Lower leg skin (tissue), 4 donors: ENCODE measurements around the gene TRIO. TPM values are rescaled to one million over a fixed set of nuclear protein-coding genes. Genes with fewer than 3 reads are reported as not detected.

Source experiments
- DNase-seq, 2 donors: peaks; one replicate each; pipeline ENCODE4 v3.0.0-alpha.2; 2019; ENCODE audit warnings: low spot score in 2 of 2
- H3K4me3 ChIP-seq: fragments of 200-600 bp; sonication (generic); 2 replicates; pipeline ENCODE4 v1.5.1; 2017; ENCODE audit warnings: mild to moderate bottlenecking, low read depth; ENCODE audit not compliant: poor library complexity, severe bottlenecking
- POLR2A ChIP-seq, 2 donors: fragments of 450-650 bp; IDR thresholded peaks; one replicate each; pipeline ENCODE4 v1.6.1; 2016 to 2017; ENCODE audit warnings: antibody characterized with exemption in 2 of 2, mild to moderate bottlenecking in 1 of 2, moderate library complexity in 1 of 2
- WGBS, 2 donors: methylation state at CpG; one replicate each; pipeline ENCODE4 v1.1.5; 2018; 5-methylcytosine and 5-hydroxymethylcytosine counted together
- intact Hi-C: fragments of 100-400 bp; cut with DNase I; formaldehyde crosslinking; loops from one replicate; pipeline ENCODE4 v1.15.0; 2023; ENCODE audit warnings: low total_unique reads
- total RNA-seq, 4 donors: library from RNA; depleted of rRNA; stranded (reverse); fragments of >200 nt; gene quantifications; one replicate each; pipeline ENCODE4 v1.1.0, GENCODE V29; 2016
- TF ChIP-seq, protein P1 (sequence below), 3 donors: fragments of 450-650 bp; IDR thresholded peaks; one replicate each; pipeline ENCODE4 v1.5.1; 2016; ENCODE audit warnings: antibody characterized with exemption in 3 of 3, mild to moderate bottlenecking in 3 of 3, moderate library complexity in 2 of 3

TRIO gene
- total RNA-seq, 4 donors from 2014 or later: 47.8 to 101 (median 64.5) TPM

DNA sequence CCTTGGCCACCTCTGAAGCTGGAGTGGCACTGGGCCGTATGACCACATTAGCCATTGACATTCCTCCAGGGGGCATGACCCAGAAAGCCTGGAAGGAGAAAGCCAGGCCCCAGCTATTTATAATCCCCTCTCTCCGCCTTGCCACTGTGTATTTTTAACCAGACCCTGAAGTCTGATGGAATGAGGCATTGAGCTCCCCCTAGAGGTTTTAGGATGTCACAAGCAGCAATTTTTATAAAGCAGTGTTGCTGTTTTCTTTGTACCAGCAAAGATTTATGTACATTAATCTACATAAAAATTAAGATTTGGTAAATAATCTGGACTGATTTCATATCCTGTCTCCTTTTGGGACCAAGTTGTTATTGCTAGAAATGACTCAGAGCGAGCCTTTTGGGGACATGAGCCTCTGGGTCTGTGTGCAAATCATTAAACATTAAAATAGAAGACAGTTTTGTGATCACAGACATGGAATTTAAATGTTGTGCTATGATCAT, 127.1 kb downstream of the TRIO start:
- H3K4me3 ChIP-seq: no peak overlapping the region
- no peak for DNase-seq
- TF ChIP-seq POLR2A (IDR thresholded peaks at IDR 0.05): no peak
- TF ChIP-seq, protein P1, sequence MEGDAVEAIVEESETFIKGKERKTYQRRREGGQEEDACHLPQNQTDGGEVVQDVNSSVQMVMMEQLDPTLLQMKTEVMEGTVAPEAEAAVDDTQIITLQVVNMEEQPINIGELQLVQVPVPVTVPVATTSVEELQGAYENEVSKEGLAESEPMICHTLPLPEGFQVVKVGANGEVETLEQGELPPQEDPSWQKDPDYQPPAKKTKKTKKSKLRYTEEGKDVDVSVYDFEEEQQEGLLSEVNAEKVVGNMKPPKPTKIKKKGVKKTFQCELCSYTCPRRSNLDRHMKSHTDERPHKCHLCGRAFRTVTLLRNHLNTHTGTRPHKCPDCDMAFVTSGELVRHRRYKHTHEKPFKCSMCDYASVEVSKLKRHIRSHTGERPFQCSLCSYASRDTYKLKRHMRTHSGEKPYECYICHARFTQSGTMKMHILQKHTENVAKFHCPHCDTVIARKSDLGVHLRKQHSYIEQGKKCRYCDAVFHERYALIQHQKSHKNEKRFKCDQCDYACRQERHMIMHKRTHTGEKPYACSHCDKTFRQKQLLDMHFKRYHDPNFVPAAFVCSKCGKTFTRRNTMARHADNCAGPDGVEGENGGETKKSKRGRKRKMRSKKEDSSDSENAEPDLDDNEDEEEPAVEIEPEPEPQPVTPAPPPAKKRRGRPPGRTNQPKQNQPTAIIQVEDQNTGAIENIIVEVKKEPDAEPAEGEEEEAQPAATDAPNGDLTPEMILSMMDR (IDR thresholded peaks at IDR 0.05): no peak
- intact Hi-C loops: loop anchor here (10.0 kb wide), 1 partner anchor 265 kb away; no protein-coding TSS in a partner anchor
- WGBS, 2 donors: 17 to 23% methylated on average over 3 of the region's 3 CpGs

DNA sequence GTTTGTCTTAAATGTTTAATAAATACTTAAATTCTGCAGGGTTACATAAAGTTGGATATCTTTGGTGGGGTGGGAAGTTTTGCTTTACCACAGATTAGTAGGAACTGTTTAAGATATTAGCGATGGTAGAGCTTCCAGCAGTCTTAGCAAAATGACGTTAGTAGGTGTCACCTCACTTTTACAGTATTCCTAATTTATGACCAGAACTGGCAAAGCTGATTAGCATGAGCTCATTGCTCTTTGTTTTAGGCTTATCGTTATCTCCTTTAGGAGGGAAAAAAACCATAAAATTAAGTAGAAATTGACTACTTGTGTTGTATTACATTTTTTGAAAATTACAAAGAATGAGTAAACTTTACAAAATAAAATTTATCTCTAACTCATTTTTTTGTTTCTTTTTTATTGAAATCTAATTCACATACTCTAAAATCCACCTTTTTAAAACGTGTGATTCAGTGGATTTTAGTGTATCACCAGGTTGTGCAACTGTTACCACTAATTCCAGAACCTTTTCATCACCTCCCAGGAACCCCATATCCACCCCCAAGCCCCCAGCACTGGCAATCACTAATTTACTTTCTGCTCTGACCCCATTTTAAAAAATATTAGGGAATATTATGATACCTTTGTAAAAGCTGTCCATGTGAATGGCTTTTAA, 129.5 kb downstream of the TRIO start:
- DNase-seq: no peak
- 71 to 74% methylated on average over 4 of the region's 4 CpGs for WGBS, 2 donors
- TF ChIP-seq POLR2A (IDR thresholded peaks at IDR 0.05): no peak
- TF ChIP-seq, protein P1 (IDR thresholded peaks at IDR 0.05): no peak
- intact Hi-C loops: loop anchor here (10.0 kb wide), 1 partner anchor 268 kb away; no protein-coding TSS in a partner anchor
- no peak overlapping the region for H3K4me3 ChIP-seq

DNA sequence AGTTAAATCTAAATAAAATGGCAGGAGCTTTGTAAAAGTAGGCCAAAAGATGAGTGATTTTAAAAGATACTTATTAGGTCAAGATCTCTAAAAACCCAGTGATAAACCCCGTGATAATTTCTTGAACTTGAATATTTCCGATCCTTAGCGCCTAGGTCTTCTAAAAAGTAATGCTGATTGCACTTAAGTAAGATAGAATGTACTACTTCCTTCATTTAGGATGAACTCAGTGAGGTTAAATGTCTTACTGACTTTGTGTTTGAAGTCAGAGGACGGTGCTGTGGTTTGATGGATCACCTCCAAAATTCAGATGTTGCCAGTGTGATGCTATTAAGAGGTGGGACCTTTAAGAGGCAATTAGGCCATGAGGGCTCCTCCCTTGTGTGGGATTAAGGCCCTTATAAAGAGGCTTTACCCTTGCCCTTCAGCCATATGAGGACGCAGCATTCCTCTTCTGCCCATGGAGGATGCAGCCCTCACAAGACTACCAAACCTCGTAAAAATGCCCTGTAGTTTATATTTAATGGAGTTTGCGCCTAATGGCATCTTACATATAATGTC, 130.1 kb downstream of the TRIO start:
- H3K4me3 ChIP-seq: no peak overlapping the region
- intact Hi-C loops: loop anchor here (10.0 kb wide), 1 partner anchor 268 kb away; no protein-coding TSS in a partner anchor
- TF ChIP-seq POLR2A (IDR thresholded peaks at IDR 0.05): no peak
- TF ChIP-seq, protein P1 (IDR thresholded peaks at IDR 0.05): no peak
- WGBS, 2 donors: 90 to 92% methylated on average over 7 of the region's 7 CpGs
- no peak for DNase-seq

DNA sequence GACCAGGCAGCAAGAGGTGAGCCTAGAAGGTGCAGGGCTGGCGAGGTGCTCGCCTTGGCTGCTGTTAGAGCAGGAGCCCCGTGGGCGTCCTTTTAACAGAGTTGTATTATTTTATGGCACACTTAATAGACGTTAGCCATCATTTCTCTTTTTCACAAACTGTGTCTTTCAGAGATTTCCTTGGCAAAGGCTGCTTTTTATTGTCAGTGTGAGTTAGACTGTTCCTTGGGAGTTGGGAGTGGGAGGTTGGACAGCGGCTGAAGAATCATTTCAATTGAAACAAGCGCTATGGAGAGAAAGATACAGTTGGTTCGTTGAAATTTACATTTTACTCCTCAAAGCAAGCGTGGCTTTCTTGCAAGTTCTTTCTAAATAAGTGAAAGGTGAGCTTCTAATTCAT, 133.2 kb downstream of the TRIO start:
- TF ChIP-seq, protein P1 (IDR thresholded peaks at IDR 0.05): no peak
- no peak for TF ChIP-seq POLR2A (IDR thresholded peaks at IDR 0.05)
- intact Hi-C loops: loop anchor here (10.0 kb wide), 1 partner anchor 272 kb away; no protein-coding TSS in a partner anchor
- H3K4me3 ChIP-seq: no peak overlapping the region
- DNase-seq: no peak
- WGBS, 2 donors: 83 to 90% methylated on average over 9 of the region's 9 CpGs

DNA sequence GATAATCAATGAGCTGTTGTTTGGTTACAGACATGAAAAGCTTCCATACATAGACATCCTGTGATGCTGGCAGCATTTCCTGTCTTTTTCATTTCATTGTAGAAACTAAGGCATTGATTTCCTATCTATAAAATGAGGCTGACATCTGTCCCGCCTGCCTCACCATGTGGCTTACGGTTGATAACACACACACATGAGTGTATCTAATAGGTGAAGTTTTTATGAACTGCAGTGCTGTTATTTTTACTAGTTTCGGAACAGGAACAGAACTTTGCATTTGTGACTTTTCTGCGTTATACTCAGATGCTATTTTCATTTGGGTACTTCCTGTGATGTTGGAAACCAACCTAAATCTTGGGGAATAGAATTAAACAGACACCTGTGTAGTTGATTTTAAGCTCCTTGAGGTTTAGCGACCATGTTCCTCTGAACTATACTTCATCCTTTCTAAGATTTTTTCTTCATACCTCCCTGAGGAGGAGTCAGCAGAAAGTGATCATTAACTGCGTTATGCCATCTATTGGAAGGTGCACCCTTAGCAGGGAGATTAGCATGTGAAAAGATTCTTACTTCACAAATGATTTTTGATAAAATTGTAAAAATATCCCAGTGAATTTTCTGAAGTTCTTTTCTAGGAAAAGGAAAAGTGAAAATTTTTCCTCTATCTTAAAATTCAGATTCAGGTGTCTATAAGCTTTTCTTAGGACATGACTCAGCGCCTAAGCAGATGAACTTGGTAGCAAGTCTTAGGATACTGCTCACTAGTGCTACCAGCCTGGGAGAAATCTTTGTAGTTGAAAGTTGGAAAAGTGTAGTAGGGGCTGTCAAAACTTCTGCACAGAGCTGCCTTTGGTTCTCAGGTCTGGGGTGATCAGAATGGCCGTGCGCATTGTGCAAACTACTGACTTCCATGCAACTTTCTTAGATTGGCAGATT, 134.5 kb downstream of the TRIO start:
- intact Hi-C loops: loop anchor here (10.0 kb wide), 1 partner anchor 273 kb away; no protein-coding TSS in a partner anchor
- no peak for DNase-seq
- 89 to 93% methylated on average over 9 of the region's 9 CpGs for WGBS, 2 donors
- TF ChIP-seq POLR2A (IDR thresholded peaks at IDR 0.05): no peak
- TF ChIP-seq, protein P1 (IDR thresholded peaks at IDR 0.05): no peak
- no peak overlapping the region for H3K4me3 ChIP-seq
